Skeletal muscle tissue (tissue), 1 donor: Measurements from ENCODE around the gene EIF2D. TPM values are rescaled to one million over a fixed set of nuclear protein-coding genes. Genes with fewer than 3 reads are reported as not detected.

Experiments used
- total RNA-seq: library from RNA; depleted of rRNA; stranded (reverse); fragments of >200 nt; gene quantifications from one replicate; pipeline ENCODE4 v1.2.3, GENCODE V29; 2014

Gene EIF2D
- total RNA-seq, 1 donor from 2014 or later, result 25.6 TPM

Other genes with a start within 250 kb of the EIF2D start
- gene IKBKE, start 142.0 kb downstream of the EIF2D start, total RNA-seq, result 2.6 TPM
- gene RASSF5, start 104.9 kb downstream of the EIF2D start, total RNA-seq, result 3.1 TPM
- gene DYRK3, start 23.1 kb upstream of the EIF2D start, total RNA-seq, result 13.0 TPM
- 26.6 TPM for gene MAPKAPK2, start 72.4 kb upstream of the EIF2D start, total RNA-seq
- not detected for gene IL19, start 158.3 kb upstream of the EIF2D start, total RNA-seq
- gene IL10, start 160.0 kb upstream of the EIF2D start, total RNA-seq, result 1.6 TPM